GM19043 (cell line): ENCODE data around the gene PWWP2B.

Source experiments
- ATAC-seq: cut with Tn5 transposase; IDR thresholded peaks from one replicate; pipeline ENCODE4 v1.9.1; 2021; ENCODE audit warnings: low read depth; ENCODE audit not compliant: unreplicated experiment

PWWP2B gene

DNA sequence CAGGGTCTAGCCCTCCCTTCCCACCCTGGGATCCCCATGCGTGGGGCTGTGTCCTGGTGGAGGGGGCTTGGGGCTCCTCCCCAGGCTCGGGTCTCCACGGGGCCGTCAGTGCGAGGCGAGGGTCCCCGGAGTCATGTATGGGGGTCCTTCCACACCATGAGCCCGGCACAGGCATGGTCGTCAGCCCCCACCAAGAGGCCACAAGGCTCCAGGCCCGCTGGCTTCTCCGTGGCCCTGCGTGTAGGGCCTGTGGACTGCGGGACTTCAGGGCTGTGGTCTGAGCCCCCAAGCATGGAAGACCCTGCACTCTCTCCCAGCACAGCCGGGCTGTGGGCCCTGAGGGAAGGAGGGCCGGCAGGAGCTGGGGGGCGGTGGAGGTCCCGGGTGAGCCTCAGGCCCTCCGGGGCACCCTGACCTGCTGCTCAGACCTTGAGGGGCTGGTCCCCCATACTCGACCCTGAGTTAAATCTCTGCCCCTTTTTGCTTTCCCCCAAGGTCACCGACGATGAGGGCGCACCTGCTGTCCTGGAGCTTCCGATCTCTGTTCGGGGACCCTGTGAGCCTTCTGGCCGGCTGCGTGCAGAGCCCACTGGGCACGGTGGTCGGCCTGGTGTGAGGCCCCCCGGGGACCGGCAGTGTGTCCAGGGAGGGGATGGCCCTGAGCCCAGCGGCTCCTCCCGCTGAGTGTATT, 19.7 kb downstream of the PWWP2B start:
- ATAC-seq = no peak

GRCh38 chr10:132417257-132417910, 20.4 kb downstream of the PWWP2B start:
- no peak for ATAC-seq

GRCh38 chr10:132417957-132418441, 21.0 kb downstream of the PWWP2B start:
- ATAC-seq = no peak

DNA sequence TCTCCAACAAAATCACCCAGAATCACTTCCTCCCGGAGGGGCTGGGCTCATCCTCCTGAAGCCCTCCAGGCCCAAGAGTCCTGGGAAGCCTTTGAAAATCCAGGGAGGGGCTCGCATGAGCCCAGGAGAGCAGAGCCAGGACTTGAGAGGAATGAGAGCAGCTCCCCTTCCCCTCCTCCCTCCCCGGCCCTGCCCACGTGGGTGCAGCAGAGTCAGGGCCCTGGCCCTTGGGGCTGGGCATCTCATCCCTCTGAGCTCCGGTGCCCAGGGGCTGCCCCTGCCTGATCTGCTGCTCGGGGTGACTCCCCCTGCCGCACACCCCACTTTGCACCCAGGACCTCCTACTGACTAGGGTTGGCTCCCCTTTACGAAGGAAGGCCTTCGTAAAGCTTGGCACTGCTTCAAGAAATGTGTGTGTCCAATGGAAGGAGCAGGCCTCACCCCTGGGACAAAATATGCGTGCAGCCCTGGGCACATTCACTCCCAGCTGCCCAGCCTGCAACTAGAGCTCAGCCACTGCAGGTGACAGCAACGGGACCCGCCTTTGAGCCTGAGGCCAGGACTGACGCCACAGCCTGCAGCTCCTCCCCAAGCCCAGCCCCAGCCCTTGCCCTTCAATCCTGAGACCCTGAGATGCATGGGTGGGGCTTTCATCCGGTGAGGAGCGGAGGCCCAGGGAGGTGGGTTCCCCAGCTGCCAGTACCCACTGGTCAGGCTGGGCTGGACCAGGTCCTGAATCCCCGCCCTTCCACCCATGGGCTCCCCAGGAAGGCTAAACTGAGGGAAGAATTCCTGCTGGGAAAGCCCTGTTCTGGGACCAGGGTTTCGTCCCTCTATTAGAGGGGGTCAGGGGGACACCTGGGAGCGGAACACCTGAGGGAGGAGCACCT, 21.8 kb downstream of the PWWP2B start:
- no peak for ATAC-seq

DNA sequence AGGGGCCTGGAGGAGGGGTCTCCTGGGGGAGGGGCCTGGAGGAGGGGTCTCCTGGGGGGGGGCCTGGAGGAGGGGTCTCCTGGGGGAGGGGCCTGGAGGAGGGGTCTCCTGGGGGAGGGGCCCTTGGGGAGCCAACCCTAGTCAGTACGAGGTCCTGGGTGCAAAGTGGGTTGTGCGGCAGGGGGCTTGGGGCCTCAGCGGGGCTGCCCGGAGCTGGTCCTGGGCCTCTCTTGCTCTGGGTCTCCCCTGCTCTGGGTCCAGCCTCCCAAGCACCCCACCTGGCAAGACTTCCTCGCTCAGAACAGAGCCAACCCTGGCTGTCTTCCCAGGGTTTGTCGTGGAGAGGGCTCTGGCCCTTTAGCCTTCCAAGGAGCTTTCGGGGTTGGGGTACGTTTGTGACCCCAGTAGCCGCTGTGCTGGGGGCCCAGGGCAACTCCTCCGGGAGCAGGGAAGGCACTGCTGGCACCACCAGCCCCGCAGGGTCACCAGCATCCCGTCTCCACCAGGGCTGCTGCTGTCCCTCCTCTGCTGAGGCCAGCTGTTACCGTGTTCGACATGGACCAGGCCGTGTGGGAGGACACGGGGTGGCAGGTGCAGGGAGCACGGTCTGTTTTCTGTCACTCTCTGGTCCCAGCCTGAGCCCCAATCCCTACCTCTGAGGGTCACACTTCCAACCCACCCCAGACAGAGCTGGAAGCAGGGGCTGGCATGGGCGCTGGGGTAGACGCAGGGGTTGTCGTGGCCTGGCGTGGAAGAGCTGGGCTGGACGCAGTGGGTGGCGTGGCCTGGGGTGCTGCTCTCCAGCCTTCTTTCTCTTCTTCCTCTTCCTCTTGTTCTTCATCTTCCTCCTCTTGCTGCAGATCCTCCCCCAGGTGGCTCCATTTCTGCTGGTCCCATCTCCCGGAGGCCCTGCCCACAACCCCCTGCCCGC, 22.8 kb downstream of the PWWP2B start:
- no peak for ATAC-seq

GRCh38 chr10:132420469-132420980, 23.5 kb downstream of the PWWP2B start:
- no peak for ATAC-seq

- ATAC-seq = peak; percentile 32
These were observed 24.2 kb downstream of the PWWP2B start for GRCh38 chr10:132420981-132421846.

DNA sequence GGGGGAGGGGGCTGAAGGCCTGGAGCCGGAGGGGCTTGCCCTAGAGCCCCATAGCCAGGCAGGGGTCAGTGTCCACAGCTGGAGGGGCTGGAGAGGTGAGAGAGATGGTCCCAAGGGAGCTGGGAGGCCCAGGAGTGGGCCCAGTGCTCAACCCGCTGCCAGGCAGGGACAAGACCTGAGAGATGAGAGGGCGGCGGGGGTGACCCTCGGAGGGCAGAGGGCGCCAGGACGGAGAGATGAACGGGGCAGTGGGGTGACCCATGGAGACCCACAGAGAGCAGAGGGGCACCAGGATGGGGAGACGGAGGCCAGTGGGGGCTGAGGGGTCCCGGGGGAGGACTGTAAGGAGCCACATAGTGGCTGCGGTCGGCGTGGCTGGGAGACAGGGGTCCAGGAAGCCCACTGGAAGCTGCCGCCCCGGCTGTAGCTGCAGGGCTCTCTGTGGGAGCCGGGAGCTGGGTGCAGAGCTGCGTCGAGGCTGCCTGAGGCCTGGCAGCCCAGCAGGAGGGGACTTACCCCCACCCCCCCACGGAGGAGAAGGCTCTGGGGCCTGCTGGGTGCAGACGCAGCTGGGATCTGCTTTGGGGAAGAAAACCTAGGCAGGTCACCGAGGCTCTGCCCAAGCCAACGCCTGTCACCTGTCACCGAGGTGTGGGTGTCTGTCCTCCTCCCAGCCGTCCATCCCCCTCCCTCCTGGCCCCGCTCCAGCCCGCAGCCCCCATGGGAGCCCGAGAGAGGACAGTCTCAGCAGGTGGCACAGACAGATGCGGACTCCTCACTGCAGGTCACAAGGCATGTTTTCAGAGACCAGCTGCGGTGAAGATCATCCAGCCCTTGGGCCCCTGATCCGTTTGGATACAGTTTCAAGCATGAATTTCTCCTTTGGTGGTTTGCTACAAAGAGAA, 25.1 kb downstream of the PWWP2B start:
- peak; percentile 49 for ATAC-seq

DNA sequence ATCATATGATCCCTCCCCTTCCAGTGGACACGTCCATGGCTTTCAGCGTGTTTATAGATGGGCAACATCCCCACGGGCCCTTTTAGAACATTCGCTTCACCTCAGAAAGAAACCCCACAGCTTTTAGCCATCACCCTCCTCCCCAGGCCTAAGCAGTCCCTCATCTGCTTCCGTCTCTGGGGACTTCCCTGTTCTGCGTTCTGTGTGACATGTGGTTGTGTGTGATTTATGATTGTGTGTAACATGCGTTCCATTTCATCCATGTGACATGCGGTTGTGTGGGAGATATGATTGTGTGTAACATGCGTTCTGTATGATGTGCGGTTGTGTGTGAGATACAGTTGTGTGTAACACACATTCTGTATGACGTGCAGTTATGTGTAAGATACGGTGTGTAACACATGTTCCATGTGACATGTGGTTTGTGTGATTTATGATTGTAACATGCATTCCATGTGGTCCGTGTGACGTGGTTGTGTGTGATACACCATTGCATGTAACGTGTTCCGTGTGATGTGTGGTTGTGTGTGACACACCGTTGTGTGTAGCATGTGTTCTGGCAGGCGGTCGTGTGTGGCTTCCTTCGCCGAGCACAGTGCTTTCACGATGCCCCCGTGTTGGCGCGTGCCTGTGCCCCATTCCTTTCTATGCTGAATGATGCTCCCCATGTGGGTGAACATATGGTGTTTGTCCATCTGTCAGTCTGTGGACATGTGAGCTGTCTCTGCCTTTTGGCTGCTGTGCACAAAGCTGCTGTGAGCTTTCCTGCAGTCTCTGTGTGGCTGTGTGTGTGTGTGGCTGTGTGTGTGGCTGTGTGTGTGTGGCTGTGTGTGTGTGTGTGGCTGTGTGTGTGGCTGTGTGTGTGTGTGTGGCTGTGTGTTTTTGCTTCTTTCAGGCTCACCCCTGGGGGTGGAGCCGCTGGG, 26.2 kb downstream of the PWWP2B start:
- ATAC-seq = no peak

GRCh38 chr10:132423966-132424861, 27.2 kb downstream of the PWWP2B start:
- no peak for ATAC-seq

- ATAC-seq = no peak
These were observed 28.2 kb downstream of the PWWP2B start for GRCh38 chr10:132425029-132425756.

GRCh38 chr10:132425757-132426155, 28.8 kb downstream of the PWWP2B start:
- ATAC-seq = no peak

- ATAC-seq = no peak
These were observed 30.2 kb downstream of the PWWP2B start for GRCh38 chr10:132427006-132427771.

DNA sequence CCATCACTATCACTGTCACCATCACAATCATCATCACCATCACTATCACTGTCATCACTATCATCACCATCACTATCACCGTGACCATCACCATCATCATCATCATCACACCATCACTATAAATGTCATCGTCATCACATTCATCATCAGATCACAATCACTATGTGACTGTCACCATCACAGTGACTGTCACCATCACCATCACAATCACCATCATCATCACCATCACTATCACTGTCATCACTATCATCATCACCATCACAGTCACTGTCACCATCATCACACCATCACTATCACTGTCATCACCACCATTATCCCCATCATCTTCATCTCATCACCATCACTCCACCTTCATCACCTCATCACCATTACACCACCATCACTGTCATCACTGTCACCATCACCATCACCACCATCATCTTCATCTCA, 31.0 kb downstream of the PWWP2B start:
- no peak for ATAC-seq
